Prostate gland (tissue), 2 donors: ENCODE results near the gene DKKL1. TPM values are rescaled to one million over a fixed set of nuclear protein-coding genes. Genes with fewer than 3 reads are reported as not detected.

Source experiments
- DNase-seq: peaks from one replicate; pipeline ENCODE4 v3.0.0-alpha.2; 2019; ENCODE audit warnings: low spot score
- H3K27ac ChIP-seq, 2 donors: fragments of 200-600 bp; sonication (generic); 2 replicates each; pipeline ENCODE4 v1.5.1; 2017 to 2019
- H3K27me3 ChIP-seq: fragments of 200-600 bp; sonication (generic); replicated peaks from 2 replicates; pipeline ENCODE4 v1.5.1; 2019; ENCODE audit not compliant: insufficient read depth
- H3K36me3 ChIP-seq, 2 donors: fragments of 200-600 bp; sonication (generic); 1 replicate in 1 of 2; 2 replicates in 1 of 2; pipeline versions ENCODE4 v1.5.1 to v1.8.1; 2017 to 2019
- H3K4me1 ChIP-seq: fragments of 200-600 bp; sonication (generic); replicated peaks from 2 replicates; pipeline ENCODE4 v1.5.1; 2019
- H3K4me3 ChIP-seq, 2 donors: fragments of 200-600 bp; sonication (generic); 2 replicates each; pipeline ENCODE4 v1.5.1; 2017 to 2019
- H3K9me3 ChIP-seq: fragments of 200-600 bp; sonication (generic); 2 replicates; pipeline ENCODE4 v1.5.1; 2017
- CTCF ChIP-seq, 4 experiments: fragments of 200-600 bp in 2 of 4; fragments of 450-650 bp in 2 of 4; sonication (generic) in 2 of 4; IDR thresholded peaks; 1 replicate in 3 of 4; 2 replicates in 1 of 4; pipeline ENCODE4 v1.5.1; 2016 to 2019; ENCODE audit warnings: antibody characterized with exemption in 4 of 4, mild to moderate bottlenecking in 2 of 4, moderate library complexity in 2 of 4
- POLR2A ChIP-seq: fragments of 450-650 bp; IDR thresholded peaks from one replicate; pipeline ENCODE4 v1.6.1; 2016; ENCODE audit warnings: antibody characterized with exemption, mild to moderate bottlenecking
- POLR2AphosphoS5 ChIP-seq: sonication (generic); formaldehyde crosslinking; IDR thresholded peaks from one replicate; pipeline ENCODE4 v1.6.1; 2017; ENCODE audit warnings: antibody characterized with exemption
- WGBS: methylation state at CpG from one replicate; pipeline ENCODE4 v1.1.5; 2018; 5-methylcytosine and 5-hydroxymethylcytosine counted together
- intact Hi-C: fragments of 100-400 bp; cut with DNase I; formaldehyde crosslinking; loops from one replicate; pipeline ENCODE4 v1.14.2; 2022
- total RNA-seq, 2 donors: library from RNA; depleted of rRNA; stranded (reverse); fragments of >200 nt; gene quantifications; one replicate each; pipeline ENCODE4 v1.1.0, GENCODE V29; 2016

The DKKL1 gene
- total RNA-seq, 2 donors from 2014 or later, result 1.0 to 17.8 TPM

- Histone ChIP-seq H3K9me3 (no peaks in the 10 kb centered on the region), H3K27me3 (no peaks in the 10 kb centered on the region), H3K4me1 (no peaks in the 10 kb centered on the region), H3K36me3 (no peaks in the 10 kb centered on the region), H3K27ac (no peak overlapping the region), H3K4me3 (no peak overlapping the region)
- intact Hi-C loops, result loop anchor here (2.0 kb wide), 1 partner anchor 49 kb away; no protein-coding TSS in a partner anchor
- WGBS, result 61% methylated on average over 5 of the region's 5 CpGs
- TF ChIP-seq POLR2A, result no peak
- TF ChIP-seq POLR2AphosphoS5, result no peak
- TF ChIP-seq CTCF (IDR thresholded peaks at IDR 0.05), result no peak
- DNase-seq, result no peak
Observed at GRCh38 chr19:49393881-49394280, 30.2 kb downstream of the DKKL1 start.

DNA sequence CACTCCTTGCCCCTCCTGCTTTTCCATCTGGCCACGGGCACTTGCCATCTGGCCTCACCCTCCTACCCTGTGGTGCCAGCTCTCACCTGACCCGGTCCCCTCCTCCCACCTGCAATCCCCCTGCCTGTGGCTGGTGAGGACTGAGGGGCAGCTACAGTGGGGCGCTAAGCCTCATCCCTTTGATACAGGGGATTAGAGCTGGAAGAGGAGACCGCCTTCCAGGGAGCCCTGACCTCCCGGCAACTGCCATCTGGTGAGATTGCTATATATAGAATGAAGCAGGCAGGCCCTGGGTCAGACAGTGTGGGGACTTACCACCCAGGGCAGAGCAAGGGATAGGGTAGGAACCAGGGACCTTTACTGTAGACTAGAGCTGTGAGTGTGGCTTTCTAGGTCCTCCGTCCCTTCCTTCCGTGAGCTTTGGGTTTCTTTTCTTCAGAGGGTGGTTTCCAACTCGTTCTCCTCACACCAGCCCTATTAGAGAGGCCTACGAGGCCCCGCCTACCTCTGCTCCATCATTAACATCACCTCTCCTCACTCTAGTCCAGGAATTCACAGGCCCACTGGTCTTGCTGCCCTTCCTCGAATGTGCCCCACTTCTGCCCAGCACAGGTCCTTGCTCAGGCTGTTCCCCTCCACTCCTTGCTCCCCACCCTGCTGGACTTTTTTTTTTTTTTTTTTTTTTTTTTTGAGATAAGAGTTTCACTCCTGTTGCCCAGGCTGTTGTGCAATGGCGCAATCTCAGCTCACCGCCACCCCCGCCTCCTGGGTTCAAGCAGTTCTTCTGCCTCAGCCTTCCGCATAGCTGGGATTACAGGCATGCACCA lies 32.1 kb downstream of the DKKL1 start:
- WGBS, result 79% methylated on average over 15 of the region's 15 CpGs
- no peak for TF ChIP-seq POLR2A
- TF ChIP-seq CTCF (IDR thresholded peaks at IDR 0.05), result no peak
- no peak for TF ChIP-seq POLR2AphosphoS5
- no peaks in the 10 kb centered on the region for H3K36me3 ChIP-seq
- no peaks in the 10 kb centered on the region for H3K27me3 ChIP-seq
- no peak for DNase-seq
- intact Hi-C loops, result no loop called here
- no peaks in the 10 kb centered on the region for H3K9me3 ChIP-seq
- H3K4me1 ChIP-seq, result no peaks in the 10 kb centered on the region
- no peak overlapping the region for H3K4me3 ChIP-seq
- no peak overlapping the region for H3K27ac ChIP-seq

- Histone ChIP-seq H3K27me3 (no peaks in the 10 kb centered on the region), H3K4me1 (no peaks in the 10 kb centered on the region), H3K4me3 (no peak overlapping the region), H3K27ac (no peak overlapping the region), H3K9me3 (no peaks in the 10 kb centered on the region), H3K36me3 (no peaks in the 10 kb centered on the region)
- TF ChIP-seq POLR2A (no peak), CTCF (IDR thresholded peaks at IDR 0.05) (no peak), POLR2AphosphoS5 (no peak)
- intact Hi-C loops, result no loop called here
- WGBS, result 86% methylated on average over 8 of the region's 8 CpGs
- DNase-seq, result no peak
Observed at GRCh38 chr19:49396738-49397505, 33.2 kb downstream of the DKKL1 start.

DNA sequence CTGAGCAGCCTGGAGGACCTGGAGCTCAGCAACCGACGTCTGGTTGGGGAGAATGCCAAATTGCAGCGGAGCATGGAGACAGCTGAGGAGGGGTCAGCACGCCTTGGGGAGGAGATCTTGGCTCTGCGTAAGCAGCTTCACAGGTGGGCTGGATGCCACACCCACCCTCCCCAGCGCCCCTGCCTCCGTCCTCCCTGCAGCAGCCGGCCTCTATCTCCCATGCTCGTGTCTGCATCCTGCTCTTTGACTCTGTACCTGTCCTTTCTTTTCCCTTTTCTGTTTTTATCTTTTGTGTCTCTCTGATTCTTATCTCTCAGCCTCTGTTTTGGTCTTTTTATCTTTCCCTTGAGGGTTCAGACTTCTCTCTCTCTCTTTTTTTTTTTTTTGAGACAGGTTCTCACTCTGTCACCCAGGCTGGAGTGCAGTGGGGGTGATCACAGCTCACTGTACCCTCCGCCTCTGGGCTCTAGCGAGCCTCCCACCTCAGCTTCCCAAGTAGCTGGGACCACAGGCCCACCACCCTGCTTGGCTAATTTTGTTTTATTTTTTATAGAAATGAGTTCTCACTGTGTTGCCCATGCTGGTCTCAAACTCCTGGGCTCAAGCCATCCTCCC lies 34.4 kb downstream of the DKKL1 start:
- intact Hi-C loops, result no loop called here
- 49% methylated on average over 11 of the region's 11 CpGs for WGBS
- Histone ChIP-seq H3K9me3 (no peaks in the 10 kb centered on the region), H3K4me3 (no peak overlapping the region), H3K27me3 (no peaks in the 10 kb centered on the region), H3K27ac (no peak overlapping the region), H3K36me3 (no peaks in the 10 kb centered on the region), H3K4me1 (no peaks in the 10 kb centered on the region)
- no peak for DNase-seq
- no peak for TF ChIP-seq POLR2AphosphoS5
- no peak for TF ChIP-seq POLR2A
- TF ChIP-seq CTCF (IDR thresholded peaks at IDR 0.05), result no peak
